Brain microvascular endothelial cell (primary cell): Measurements from ENCODE around the gene CADM4.

Experiments
- DNase-seq: peaks from one replicate; pipeline ENCODE4 v3.0.0-alpha.2; 2020
- H3K27ac ChIP-seq: fragments of 250-450 bp; sonication (Bioruptor Pico); 2 replicates; pipeline ENCODE4 v1.5.1; 2020; ENCODE audit warnings: mild to moderate bottlenecking, moderate library complexity
- H3K27me3 ChIP-seq: fragments of 250-450 bp; sonication (Bioruptor Pico); replicated peaks from 2 replicates; pipeline ENCODE4 v1.5.1; 2020; ENCODE audit warnings: mild to moderate bottlenecking
- H3K36me3 ChIP-seq: fragments of 250-450 bp; sonication (Bioruptor Pico); replicated peaks from 2 replicates; pipeline ENCODE4 v1.5.1; 2020; ENCODE audit warnings: mild to moderate bottlenecking
- H3K4me3 ChIP-seq: 2 replicates; pipeline ENCODE4 v1.5.1; 2011; ENCODE audit warnings: low read depth, mild to moderate bottlenecking, control low read depth, low read length, moderate library complexity
- in situ Hi-C: cut with HindIII; loops from 2 replicates; pipeline ENCODE4 v1.10.0; 2017; ENCODE audit warnings: low sequenced_read_pairs, low pct_ligation_motif_present
- TF ChIP-seq, protein P1 (sequence below): IDR thresholded peaks from 2 replicates; pipeline ENCODE4 v1.5.1; 2011; ENCODE audit warnings: low read depth, mild to moderate bottlenecking, moderate library complexity, low read length, control low read depth, inconsistent platforms; ENCODE audit errors: missing control alignments

The CADM4 gene

DNA sequence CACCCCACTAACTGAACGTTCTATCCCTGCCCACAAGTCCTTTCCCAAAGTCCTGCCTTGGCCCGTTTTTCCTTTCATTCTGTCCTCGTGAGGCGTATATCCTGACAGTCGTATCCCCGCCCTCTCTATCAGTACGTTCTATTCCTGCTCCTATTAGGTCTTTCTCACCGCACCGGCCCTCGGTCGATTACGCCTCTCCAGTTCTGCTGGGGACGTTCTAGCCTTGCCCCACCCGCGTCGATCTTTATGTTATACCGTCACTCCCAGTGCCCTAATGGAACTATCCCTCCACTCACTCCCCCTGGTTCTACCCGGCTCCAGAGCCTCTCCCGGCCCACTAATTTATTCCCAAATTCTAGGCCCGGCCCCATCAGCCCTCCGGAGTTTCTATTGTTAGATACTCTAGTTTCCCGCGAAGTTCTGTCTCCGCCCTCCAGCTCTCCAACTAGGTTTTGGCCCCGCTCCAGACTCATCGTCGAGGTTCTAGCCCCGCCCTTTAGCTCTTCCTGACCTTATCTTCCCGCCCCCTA is 28.3 kb upstream of the CADM4 start:
- DNase-seq = no peak
- H3K4me3 ChIP-seq = peak overlapping the region; percentile 98
- in situ Hi-C loops = no loop called here

DNA sequence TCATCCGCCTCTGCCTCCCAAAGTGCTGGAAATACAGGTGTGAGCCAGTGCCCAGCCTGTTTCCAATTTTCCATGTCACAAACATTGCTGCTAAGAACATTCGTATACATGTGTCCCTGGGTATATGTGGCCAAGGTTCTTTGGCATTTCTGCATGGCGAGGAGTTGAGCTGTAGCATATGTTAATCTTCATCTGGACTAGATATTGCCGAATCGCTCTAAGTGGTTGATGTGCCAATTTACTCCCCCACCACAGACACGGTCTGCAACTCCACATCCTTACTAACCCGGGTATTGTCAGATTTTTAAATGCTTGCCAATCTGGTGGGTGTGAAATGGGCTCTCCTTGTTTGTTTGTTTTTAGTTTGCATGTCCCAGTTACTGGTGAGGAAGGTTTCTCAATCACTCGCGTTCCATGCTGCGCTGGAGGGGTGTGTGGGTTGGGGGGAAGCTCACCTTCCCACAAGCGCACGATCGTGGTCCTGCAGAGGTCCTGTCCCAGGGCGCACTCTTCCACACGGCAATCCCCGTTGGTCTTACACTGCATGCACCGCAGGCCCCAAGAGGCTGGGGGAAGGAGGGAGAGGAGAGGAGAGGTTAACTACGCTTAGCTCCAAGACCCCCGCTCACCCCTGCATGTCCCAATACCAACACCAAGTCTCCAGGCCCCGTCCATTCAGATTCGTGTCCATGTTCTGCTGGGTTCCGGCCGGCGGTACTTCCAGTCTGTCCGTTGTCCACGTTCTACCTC is 27.7 kb upstream of the CADM4 start:
- peak overlapping the region; percentile 98 for H3K4me3 ChIP-seq
- no peaks in the 10 kb centered on the region for H3K27me3 ChIP-seq
- in situ Hi-C loops = no loop called here
- DNase-seq = no peak
- TF ChIP-seq, protein P1, sequence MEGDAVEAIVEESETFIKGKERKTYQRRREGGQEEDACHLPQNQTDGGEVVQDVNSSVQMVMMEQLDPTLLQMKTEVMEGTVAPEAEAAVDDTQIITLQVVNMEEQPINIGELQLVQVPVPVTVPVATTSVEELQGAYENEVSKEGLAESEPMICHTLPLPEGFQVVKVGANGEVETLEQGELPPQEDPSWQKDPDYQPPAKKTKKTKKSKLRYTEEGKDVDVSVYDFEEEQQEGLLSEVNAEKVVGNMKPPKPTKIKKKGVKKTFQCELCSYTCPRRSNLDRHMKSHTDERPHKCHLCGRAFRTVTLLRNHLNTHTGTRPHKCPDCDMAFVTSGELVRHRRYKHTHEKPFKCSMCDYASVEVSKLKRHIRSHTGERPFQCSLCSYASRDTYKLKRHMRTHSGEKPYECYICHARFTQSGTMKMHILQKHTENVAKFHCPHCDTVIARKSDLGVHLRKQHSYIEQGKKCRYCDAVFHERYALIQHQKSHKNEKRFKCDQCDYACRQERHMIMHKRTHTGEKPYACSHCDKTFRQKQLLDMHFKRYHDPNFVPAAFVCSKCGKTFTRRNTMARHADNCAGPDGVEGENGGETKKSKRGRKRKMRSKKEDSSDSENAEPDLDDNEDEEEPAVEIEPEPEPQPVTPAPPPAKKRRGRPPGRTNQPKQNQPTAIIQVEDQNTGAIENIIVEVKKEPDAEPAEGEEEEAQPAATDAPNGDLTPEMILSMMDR = no peak
- peaks cover 48% of the 10 kb centered on the region for H3K36me3 ChIP-seq
- no peak overlapping the region for H3K27ac ChIP-seq

More for the DNA sequence above, 28.3 kb upstream of the CADM4 start:
- H3K27ac ChIP-seq = peak overlapping the region; percentile 41
- no peaks in the 10 kb centered on the region for H3K27me3 ChIP-seq
- H3K36me3 ChIP-seq = peaks cover 43% of the 10 kb centered on the region
- TF ChIP-seq, protein P1 = no peak

DNA sequence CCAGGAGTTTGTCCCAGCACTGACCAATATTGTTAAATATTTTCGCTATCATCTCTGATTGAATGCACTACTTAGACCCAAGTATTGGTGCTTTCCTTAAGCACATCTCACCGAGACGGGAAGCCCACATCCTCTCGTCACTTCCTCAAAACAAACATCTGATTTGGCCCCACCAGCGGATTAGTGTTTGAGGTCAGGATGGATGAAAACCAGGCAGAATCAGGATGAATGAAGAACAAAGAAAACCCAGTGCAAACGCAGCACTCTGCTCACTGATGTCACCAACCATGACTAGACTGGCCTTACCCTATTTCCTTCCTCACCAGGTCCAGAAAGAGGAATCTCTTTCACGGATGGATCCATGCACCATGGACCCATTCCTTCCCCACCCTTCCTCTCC is 24.4 kb upstream of the CADM4 start:
- H3K36me3 ChIP-seq = peaks cover 79% of the 10 kb centered on the region
- TF ChIP-seq, protein P1 = no peak

DNA sequence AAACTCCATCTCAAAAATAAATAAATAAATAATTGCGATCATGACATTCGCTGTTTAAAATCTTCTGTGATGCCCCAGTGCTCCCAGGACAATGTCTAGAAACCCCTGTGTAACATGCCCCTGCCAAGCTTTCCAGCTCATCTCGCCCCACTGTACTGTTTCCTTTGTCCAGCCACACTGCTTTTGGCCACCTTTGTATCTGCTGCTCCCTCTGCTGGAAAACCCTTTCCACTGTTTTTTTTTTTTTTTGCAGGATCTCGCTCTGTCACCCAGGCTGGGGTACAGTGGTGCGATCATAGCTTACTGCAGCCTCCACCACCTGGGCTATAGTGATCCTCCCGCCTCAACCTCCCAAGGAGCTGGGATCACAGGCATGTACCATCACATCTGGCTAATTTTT is 22.8 kb upstream of the CADM4 start:
- Histone ChIP-seq H3K36me3 (peaks cover 88% of the 10 kb centered on the region), H3K27me3 (no peaks in the 10 kb centered on the region), H3K27ac (no peak overlapping the region), H3K4me3 (no peak overlapping the region)
- TF ChIP-seq, protein P1 = peak; percentile 62
- in situ Hi-C loops = no loop called here
- DNase-seq = no peak

More for the DNA sequence above, 24.4 kb upstream of the CADM4 start:
- DNase-seq = no peak
- no peak overlapping the region for H3K4me3 ChIP-seq
- no peaks in the 10 kb centered on the region for H3K27me3 ChIP-seq
- no peak overlapping the region for H3K27ac ChIP-seq
- in situ Hi-C loops = no loop called here

DNA sequence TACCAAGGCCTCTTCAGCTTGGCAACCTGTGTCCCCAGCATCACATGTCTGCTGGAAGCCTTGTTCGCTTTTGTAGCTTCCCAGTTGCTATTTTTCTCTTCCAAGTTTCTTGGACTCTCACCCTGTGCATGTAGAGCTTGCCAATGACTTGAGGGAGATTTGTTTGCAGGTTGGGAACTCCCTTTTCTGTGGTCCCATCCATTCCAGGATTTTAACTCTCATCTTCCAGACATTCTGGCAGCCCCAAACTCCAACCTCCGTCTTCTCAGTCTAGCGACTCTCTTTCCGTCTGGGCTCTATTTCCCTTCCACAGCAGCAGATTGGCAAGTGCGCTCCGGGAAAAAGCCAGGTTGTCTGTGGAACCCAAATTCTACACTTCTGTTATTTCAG is 21.3 kb upstream of the CADM4 start:
- peaks cover 86% of the 10 kb centered on the region for H3K36me3 ChIP-seq

More for the DNA sequence above, 21.3 kb upstream of the CADM4 start:
- in situ Hi-C loops = no loop called here
- no peak overlapping the region for H3K27ac ChIP-seq
- H3K27me3 ChIP-seq = no peaks in the 10 kb centered on the region
- DNase-seq = no peak
- H3K4me3 ChIP-seq = no peak overlapping the region
- TF ChIP-seq, protein P1 = no peak
